ENCODE results near the gene GDE1.
A peak's percentile ranks its signal among the peaks of the same experiment; 100 is the strongest.

Gene GDE1

GRCh38 chr16:19524356-19524615 is 2.4 kb upstream of the GDE1 start:
- FAIRE-seq, result no peak
- no peak for TF ChIP-seq CTCF (IDR thresholded peaks at IDR 0.05; ENCODE audit: insufficient read depth, missing control alignments)

DNA sequence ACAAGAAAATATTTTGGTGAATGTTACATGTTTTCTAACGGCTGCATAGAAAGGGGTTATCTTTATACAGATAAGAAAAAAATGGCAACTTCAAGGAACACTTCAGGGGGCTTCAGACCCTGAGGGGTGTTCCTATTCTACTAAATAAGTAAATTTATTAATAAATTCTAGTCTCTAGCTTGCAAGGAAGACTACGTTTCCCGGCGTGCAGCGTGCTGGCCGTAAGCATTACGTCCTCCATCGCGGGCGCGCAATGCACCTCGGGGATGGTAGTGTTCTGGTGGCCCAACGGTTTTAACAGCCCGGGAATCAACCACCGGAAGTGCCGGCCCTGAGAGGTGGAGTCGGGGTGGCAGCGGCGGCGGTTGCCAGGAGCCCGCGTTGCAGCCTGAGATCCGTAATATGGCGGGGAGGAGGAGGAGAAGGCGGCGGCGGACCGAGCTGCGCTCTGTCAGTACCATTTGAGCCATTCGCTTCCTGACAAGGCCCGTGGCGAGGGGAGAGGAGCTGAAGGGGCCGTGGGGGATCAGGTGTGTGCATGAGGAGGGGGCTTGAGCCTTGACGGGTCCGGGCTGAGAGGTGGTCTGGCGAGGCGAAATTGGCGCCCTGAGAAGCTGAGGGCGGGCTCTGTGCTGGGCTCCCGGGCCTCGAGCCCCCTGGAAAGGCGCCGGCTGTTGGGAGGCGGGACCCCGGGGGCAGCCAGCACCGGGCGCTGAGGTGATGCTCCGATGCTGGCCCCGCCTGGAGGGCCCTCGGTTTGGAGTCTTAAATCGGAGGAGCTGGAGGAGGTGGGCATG is 1.9 kb upstream of the GDE1 start, which contains the start of gene CCP110:
Gene CCP110 (plus strand): TSS at position 384 of the 797 bp plus-strand sequence. CDS start 3,940 bp downstream, outside the sequence.
- FAIRE-seq, result no peak
- TF ChIP-seq CTCF (IDR thresholded peaks at IDR 0.05; ENCODE audit: insufficient read depth, missing control alignments), result no peak
- DNase-seq (ENCODE audit: insufficient read length, low spot score), result peak; percentile 53

More at GRCh38 chr16:19524356-19524615, 2.4 kb upstream of the GDE1 start:
- no peak for DNase-seq (ENCODE audit: insufficient read length, low spot score)

GRCh38 chr16:19523184-19523558 is 1.3 kb upstream of the GDE1 start:
- FAIRE-seq, result no peak
- DNase-seq (ENCODE audit: insufficient read length, low spot score), result no peak
- no peak for TF ChIP-seq CTCF (IDR thresholded peaks at IDR 0.05; ENCODE audit: insufficient read depth, missing control alignments)

DNA sequence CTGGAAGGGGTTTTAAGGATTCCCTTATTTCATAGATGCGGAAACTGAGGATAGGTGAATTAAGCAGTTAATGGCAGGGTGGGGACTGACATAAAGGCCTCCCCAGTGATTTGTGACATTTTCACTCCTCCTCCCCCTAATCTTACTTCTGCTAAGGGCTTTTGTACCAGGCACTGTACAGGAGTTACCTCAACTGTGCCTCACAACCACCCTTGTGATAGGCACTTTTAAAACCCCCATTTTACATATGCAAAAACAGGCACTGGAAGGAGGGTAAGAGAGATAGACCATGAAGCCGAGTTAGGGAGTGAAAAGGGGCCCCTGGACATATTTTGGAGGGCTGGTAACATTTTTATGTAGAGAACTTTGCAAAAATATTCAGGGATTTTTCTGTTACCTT is 862 bp upstream of the GDE1 start:
- no peak for DNase-seq (ENCODE audit: insufficient read length, low spot score)
- TF ChIP-seq CTCF (IDR thresholded peaks at IDR 0.05; ENCODE audit: insufficient read depth, missing control alignments), result no peak
- FAIRE-seq, result no peak

- DNase-seq (ENCODE audit: insufficient read length, low spot score) (no peak), FAIRE-seq (no peak)
- TF ChIP-seq CTCF (IDR thresholded peaks at IDR 0.05; ENCODE audit: insufficient read depth, missing control alignments), result no peak
Measured at GRCh38 chr16:19522397-19522732, 467 bp upstream of the GDE1 start.

- FAIRE-seq, result no peak
Measured at GRCh38 chr16:19520861-19521331, 1.0 kb downstream of the GDE1 start.

More at GRCh38 chr16:19520861-19521331, 1.0 kb downstream of the GDE1 start:
- TF ChIP-seq CTCF (IDR thresholded peaks at IDR 0.05; ENCODE audit: insufficient read depth, missing control alignments), result no peak
- DNase-seq (ENCODE audit: insufficient read length, low spot score), result no peak
